ENCODE data around the gene AGAP5.

Gene AGAP5

DNA sequence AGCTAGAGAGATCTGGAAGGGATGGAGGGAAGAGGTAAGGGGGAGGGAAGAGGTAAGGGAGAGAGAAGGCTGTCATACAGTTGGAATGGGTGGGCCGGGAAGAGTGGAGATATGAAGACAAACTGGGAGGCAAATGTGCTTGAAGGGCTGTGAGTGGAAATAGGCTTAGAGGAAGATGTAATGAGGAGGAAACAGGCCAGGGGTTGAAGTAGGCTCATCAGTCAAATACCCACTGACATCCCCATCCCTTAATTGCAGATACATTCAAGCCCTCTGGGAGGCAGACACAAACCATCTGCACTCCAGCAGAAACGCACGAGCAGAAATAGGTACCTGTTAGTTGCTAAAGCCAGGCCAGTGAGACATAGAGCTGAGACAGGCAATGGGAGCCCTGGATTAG is 44.2 kb downstream of the AGAP5 start:
- Histone ChIP-seq H4K20me1 (ENCODE audit: insufficient read depth) (no peaks in the 10 kb centered on the region), H3K4me3 (IDR thresholded peaks at IDR 0.05; ENCODE audit: insufficient read depth, low read depth, low read length) (no peak overlapping the region), H3K4me1 (ENCODE audit: low read depth, poor library complexity, severe bottlenecking) (peaks cover 5% of the 10 kb centered on the region), H3K27me3 (ENCODE audit: insufficient read depth, low read depth) (no peaks in the 10 kb centered on the region), H2AFZ (ENCODE audit: low read depth) (no peak overlapping the region), H3K79me2 (ENCODE audit: insufficient read depth, low read depth) (no peaks in the 10 kb centered on the region), H3K27ac (no peak overlapping the region), H3K36me3 (ENCODE audit: insufficient read depth) (no peaks in the 10 kb centered on the region), H3K9ac (no peak overlapping the region), H3K4me2 (no peak overlapping the region)
- TF ChIP-seq, protein P1, sequence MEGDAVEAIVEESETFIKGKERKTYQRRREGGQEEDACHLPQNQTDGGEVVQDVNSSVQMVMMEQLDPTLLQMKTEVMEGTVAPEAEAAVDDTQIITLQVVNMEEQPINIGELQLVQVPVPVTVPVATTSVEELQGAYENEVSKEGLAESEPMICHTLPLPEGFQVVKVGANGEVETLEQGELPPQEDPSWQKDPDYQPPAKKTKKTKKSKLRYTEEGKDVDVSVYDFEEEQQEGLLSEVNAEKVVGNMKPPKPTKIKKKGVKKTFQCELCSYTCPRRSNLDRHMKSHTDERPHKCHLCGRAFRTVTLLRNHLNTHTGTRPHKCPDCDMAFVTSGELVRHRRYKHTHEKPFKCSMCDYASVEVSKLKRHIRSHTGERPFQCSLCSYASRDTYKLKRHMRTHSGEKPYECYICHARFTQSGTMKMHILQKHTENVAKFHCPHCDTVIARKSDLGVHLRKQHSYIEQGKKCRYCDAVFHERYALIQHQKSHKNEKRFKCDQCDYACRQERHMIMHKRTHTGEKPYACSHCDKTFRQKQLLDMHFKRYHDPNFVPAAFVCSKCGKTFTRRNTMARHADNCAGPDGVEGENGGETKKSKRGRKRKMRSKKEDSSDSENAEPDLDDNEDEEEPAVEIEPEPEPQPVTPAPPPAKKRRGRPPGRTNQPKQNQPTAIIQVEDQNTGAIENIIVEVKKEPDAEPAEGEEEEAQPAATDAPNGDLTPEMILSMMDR (conservative IDR thresholded peaks at IDR 0.05; ENCODE audit: low read depth, low read length): no peak

GRCh38 chr10:73653195-73653594 is 44.7 kb downstream of the AGAP5 start:
- H3K79me2 ChIP-seq (ENCODE audit: insufficient read depth, low read depth): no peaks in the 10 kb centered on the region
- H3K4me2 ChIP-seq: no peak overlapping the region
- no peaks in the 10 kb centered on the region for H3K27me3 ChIP-seq (ENCODE audit: insufficient read depth, low read depth)
- H3K4me3 ChIP-seq (IDR thresholded peaks at IDR 0.05; ENCODE audit: insufficient read depth, low read depth, low read length): no peak overlapping the region
- H3K27ac ChIP-seq: no peak overlapping the region
- no peaks in the 10 kb centered on the region for H4K20me1 ChIP-seq (ENCODE audit: insufficient read depth)
- H3K9ac ChIP-seq: no peak overlapping the region
- TF ChIP-seq, protein P1 (conservative IDR thresholded peaks at IDR 0.05; ENCODE audit: low read depth, low read length): no peak
- H3K36me3 ChIP-seq (ENCODE audit: insufficient read depth): no peaks in the 10 kb centered on the region
- H3K4me1 ChIP-seq (ENCODE audit: low read depth, poor library complexity, severe bottlenecking): peaks cover 5% of the 10 kb centered on the region
- no peak overlapping the region for H2AFZ ChIP-seq (ENCODE audit: low read depth)

DNA sequence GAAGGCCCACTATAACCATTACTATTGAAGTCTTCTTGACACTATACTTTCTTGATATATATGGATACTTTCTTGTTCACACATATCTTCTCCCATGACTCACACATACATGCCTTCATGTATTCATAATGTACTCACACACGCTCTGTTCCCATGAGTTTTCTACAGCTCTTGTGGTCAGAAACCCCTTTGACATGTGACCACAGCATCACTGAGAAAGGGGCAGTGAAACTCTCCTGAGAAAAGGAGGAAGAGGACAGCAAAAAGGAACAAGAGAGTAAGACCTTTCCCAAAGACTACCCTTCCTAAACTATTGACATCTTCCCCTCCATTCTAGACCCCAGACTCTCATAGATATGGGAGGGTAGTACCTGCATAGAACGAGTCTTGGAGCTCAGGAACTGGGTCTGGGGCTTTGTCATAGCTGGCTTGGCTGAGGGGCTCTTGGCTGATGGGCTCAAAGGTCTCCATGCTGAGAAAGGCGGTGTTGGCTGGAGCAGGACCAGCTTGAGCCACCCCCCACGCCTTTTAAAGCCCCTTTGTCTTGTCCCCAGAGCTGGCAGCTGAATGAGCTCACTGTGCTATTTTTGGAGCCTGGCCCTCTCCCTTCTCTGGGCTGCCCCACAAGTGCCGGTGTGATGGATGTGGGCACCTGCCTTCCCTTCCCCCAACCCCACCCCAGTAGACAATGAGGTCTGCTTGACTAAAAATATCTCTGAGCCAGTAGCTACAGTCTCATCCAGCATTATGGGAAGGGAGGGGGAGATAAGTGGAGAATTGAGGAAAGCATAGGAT is 47.2 kb downstream of the AGAP5 start:
- H3K27me3 ChIP-seq (ENCODE audit: insufficient read depth, low read depth): no peaks in the 10 kb centered on the region
- H3K36me3 ChIP-seq (ENCODE audit: insufficient read depth): no peaks in the 10 kb centered on the region
- H3K79me2 ChIP-seq (ENCODE audit: insufficient read depth, low read depth): no peaks in the 10 kb centered on the region
- H3K4me2 ChIP-seq: no peak overlapping the region; the same call in 1 of the 2 replicates
- H3K27ac ChIP-seq: no peak overlapping the region
- H3K4me1 ChIP-seq (ENCODE audit: low read depth, poor library complexity, severe bottlenecking): peaks cover 5% of the 10 kb centered on the region
- H4K20me1 ChIP-seq (ENCODE audit: insufficient read depth): no peaks in the 10 kb centered on the region
- no peak overlapping the region for H2AFZ ChIP-seq (ENCODE audit: low read depth)
- H3K9ac ChIP-seq: no peak overlapping the region
- TF ChIP-seq, protein P1 (conservative IDR thresholded peaks at IDR 0.05; ENCODE audit: low read depth, low read length): no peak
- no peak overlapping the region for H3K4me3 ChIP-seq (IDR thresholded peaks at IDR 0.05; ENCODE audit: insufficient read depth, low read depth, low read length)

DNA sequence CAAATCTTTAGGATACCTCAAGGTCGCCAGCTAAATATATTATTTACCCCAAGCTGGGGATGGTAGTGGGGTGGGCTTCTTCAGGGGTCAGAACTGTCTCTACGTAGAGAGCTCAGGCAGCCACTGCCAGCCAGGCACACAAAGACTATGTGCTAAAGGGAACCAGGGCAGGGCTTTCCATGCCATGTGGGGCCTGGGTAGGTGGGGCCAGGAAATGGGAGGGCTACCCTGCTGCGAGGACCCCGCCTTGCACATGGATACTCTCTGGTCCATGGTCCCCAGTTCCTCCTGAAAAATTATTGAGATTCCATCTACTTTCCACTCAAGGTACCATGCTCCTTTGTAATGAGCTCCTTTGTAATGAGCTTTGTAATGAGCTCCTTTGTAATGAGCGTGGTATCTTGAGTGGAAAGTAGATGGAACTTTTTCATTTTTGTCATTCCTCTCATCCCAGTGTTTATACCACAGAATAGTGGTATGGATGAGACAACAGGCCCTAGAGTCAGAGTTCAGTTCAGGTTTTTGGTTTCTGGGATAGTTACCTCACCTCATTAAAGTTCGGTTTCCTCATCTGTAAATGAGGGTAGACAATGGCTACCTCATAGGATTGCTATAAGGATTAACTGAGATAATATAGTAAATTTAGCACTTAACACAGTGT is 47.9 kb downstream of the AGAP5 start:
- H3K36me3 ChIP-seq (ENCODE audit: insufficient read depth): no peaks in the 10 kb centered on the region
- peaks cover 5% of the 10 kb centered on the region for H3K4me1 ChIP-seq (ENCODE audit: low read depth, poor library complexity, severe bottlenecking)
- TF ChIP-seq, protein P1 (conservative IDR thresholded peaks at IDR 0.05; ENCODE audit: low read depth, low read length): no peak
- H3K27ac ChIP-seq: no peak overlapping the region
- no peaks in the 10 kb centered on the region for H3K79me2 ChIP-seq (ENCODE audit: insufficient read depth, low read depth)
- H3K27me3 ChIP-seq (ENCODE audit: insufficient read depth, low read depth): no peaks in the 10 kb centered on the region
- H3K4me2 ChIP-seq: no peak overlapping the region
- no peak overlapping the region for H3K9ac ChIP-seq
- no peaks in the 10 kb centered on the region for H4K20me1 ChIP-seq (ENCODE audit: insufficient read depth)
- no peak overlapping the region for H2AFZ ChIP-seq (ENCODE audit: low read depth)
- no peak overlapping the region for H3K4me3 ChIP-seq (IDR thresholded peaks at IDR 0.05; ENCODE audit: insufficient read depth, low read depth, low read length)

Data from KMS-11 (cell line).